HepG2 (cell line): ENCODE data around the gene HRC. TPM values are rescaled to one million over a fixed set of nuclear protein-coding genes. Genes with fewer than 3 reads are reported as not detected.

ENCODE experiments used
- AGO2 ChIP-seq: fragments of 200-400 bp; formaldehyde crosslinking; optimal IDR thresholded peaks from 2 replicates; pipeline ENCODE3; 2017; ENCODE audit warnings: mild to moderate bottlenecking, low read depth, low read length, moderate library complexity
- ARID5B ChIP-seq: IDR thresholded peaks from 2 replicates; pipeline ENCODE4 v1.4.0; 2020; ENCODE audit warnings: mild to moderate bottlenecking, missing genetic modification reagents
- ATF7-NPFF ChIP-seq: sonication (generic); formaldehyde crosslinking; IDR thresholded peaks from 2 replicates; pipeline ENCODE4 v1.8.1; 2023; ENCODE audit warnings: mild to moderate bottlenecking, low read depth, missing genetic modification reagents, moderate library complexity
- BRF2 ChIP-seq: sonication (generic); formaldehyde crosslinking; IDR thresholded peaks from 2 replicates; pipeline ENCODE4 v1.8.1; 2022; ENCODE audit warnings: mild to moderate bottlenecking, missing genetic modification reagents
- E2F2 ChIP-seq: sonication (generic); formaldehyde crosslinking; IDR thresholded peaks from 2 replicates; pipeline ENCODE4 v1.4.0; 2020; ENCODE audit warnings: missing genetic modification reagents, borderline replicate concordance
- FLYWCH1 ChIP-seq: sonication (generic); formaldehyde crosslinking; IDR thresholded peaks from 2 replicates; pipeline ENCODE4 v1.8.1; 2023; ENCODE audit warnings: mild to moderate bottlenecking, missing genetic modification reagents
- FOSL1 ChIP-seq: sonication (generic); formaldehyde crosslinking; IDR thresholded peaks from 2 replicates; pipeline ENCODE4 v1.9.0; 2021; ENCODE audit warnings: missing genetic modification reagents, borderline replicate concordance
- FOXO4 ChIP-seq: sonication (generic); formaldehyde crosslinking; conservative IDR thresholded peaks from 2 replicates; pipeline ENCODE4 v1.8.1; 2023; ENCODE audit warnings: missing genetic modification reagents
- IRF1 ChIP-seq: sonication (generic); formaldehyde crosslinking; IDR thresholded peaks from 2 replicates; pipeline ENCODE4 v1.4.0; 2020; ENCODE audit warnings: low read depth, mild to moderate bottlenecking, missing genetic modification reagents
- MAFF ChIP-seq: IDR thresholded peaks from 2 replicates; pipeline ENCODE4 v1.6.1; 2011; ENCODE audit warnings: low read depth, low read length, improper control_type of control experiment
- NFE2L2 ChIP-seq: fragments of 150-350 bp; IDR thresholded peaks from 2 replicates; pipeline ENCODE4 v1.6.1; 2014; ENCODE audit warnings: low read length
- TRIM24 ChIP-seq: sonication (generic); formaldehyde crosslinking; IDR thresholded peaks from 2 replicates; pipeline ENCODE4 v1.8.0; 2022; ENCODE audit warnings: mild to moderate bottlenecking, missing genetic modification reagents
- ZNF20 ChIP-seq: sonication (generic); formaldehyde crosslinking; IDR thresholded peaks from 2 replicates; pipeline ENCODE4 v1.4.0; 2020; ENCODE audit warnings: mild to moderate bottlenecking, moderate library complexity, missing genetic modification reagents
- ZNF234 ChIP-seq: sonication (generic); formaldehyde crosslinking; conservative IDR thresholded peaks from 2 replicates; pipeline ENCODE4 v1.5.1; 2020; ENCODE audit warnings: mild to moderate bottlenecking, missing genetic modification reagents
- ZNF296 ChIP-seq: sonication (generic); formaldehyde crosslinking; conservative IDR thresholded peaks from 2 replicates; pipeline ENCODE4 v1.5.0; 2020; ENCODE audit warnings: mild to moderate bottlenecking, missing genetic modification reagents
- ZNF337 ChIP-seq: sonication (generic); formaldehyde crosslinking; IDR thresholded peaks from 2 replicates; pipeline ENCODE4 v1.5.1; 2020; ENCODE audit warnings: missing genetic modification reagents, low read depth, mild to moderate bottlenecking, borderline replicate concordance
- ZNF468 ChIP-seq: sonication (generic); formaldehyde crosslinking; IDR thresholded peaks from 2 replicates; pipeline ENCODE4 v1.8.0; 2022; ENCODE audit warnings: mild to moderate bottlenecking, moderate library complexity, missing genetic modification reagents
- ZNF577 ChIP-seq: sonication (generic); formaldehyde crosslinking; IDR thresholded peaks from 2 replicates; pipeline ENCODE4 v1.4.0; 2020; ENCODE audit warnings: mild to moderate bottlenecking, low read depth, missing genetic modification reagents, borderline replicate concordance
- ZNF619 ChIP-seq: sonication (generic); formaldehyde crosslinking; IDR thresholded peaks from 2 replicates; pipeline ENCODE4 v1.4.0; 2020; ENCODE audit warnings: mild to moderate bottlenecking, missing genetic modification reagents
- ZSCAN22 ChIP-seq: sonication (generic); formaldehyde crosslinking; IDR thresholded peaks from 2 replicates; pipeline ENCODE4 v1.4.0; 2020; ENCODE audit warnings: mild to moderate bottlenecking, missing genetic modification reagents
- polyA plus RNA-seq, 8 experiments: library from polyadenylated mRNA; depleted of rRNA in 3 of 8; stranded (reverse) in 7 of 8; unstranded in 1 of 8; fragments of >200 nt; fragmentation: Illumina TruSeq in 4 of 8; extraction: Trizol in 4 of 8; gene quantifications; 2 replicates each; pipeline versions ENCODE4 v1.2.1 to v1.2.3, GENCODE V29; 2011 to 2016; ENCODE audit warnings: low read depth in 4 of 8, missing spikeins in 1 of 8, mixed read lengths in 1 of 8; ENCODE audit not compliant: insufficient read depth in 1 of 8
- total RNA-seq, 5 experiments: library from RNA; depleted of rRNA; stranded (reverse); fragments of >200 nt; fragmentation: Illumina TruSeq; extraction: Trizol; gene quantifications; 2 replicates each; pipeline ENCODE4 v1.2.3, GENCODE V29; 2016; ENCODE audit warnings: low read depth in 1 of 5

The HRC gene
- total and polyA plus RNA-seq, 2 of the 13 experiments (the other 11 are each of a cell fraction or from before 2014, with no cell fraction given), result 3.6 to 15.4 TPM

- TF ChIP-seq ZSCAN22 (CRISPR knock-in tag) (peak; percentile 99), MAFF (no peak), BRF2 (CRISPR knock-in tag) (no peak), ZNF468 (0 out of 2 replicates have a peak, but pooled peaks have one; percentile 30), FLYWCH1 (CRISPR knock-in tag) (no peak), TRIM24 (CRISPR knock-in tag) (no peak), IRF1 (CRISPR knock-in tag) (0 out of 2 replicates have a peak, but pooled peaks have one; percentile 22), ATF7-NPFF (CRISPR knock-in tag) (no peak; the same call in 1 of the 2 replicates), ZNF337 (CRISPR knock-in tag) (no peak), FOXO4 (CRISPR knock-in tag) (no peak), ZNF234 (CRISPR knock-in tag) (no peak), AGO2 (peak; percentile 68), ZNF619 (CRISPR knock-in tag) (0 out of 2 replicates have a peak, but pooled peaks have one; percentile 40), ZNF296 (peak; percentile 20; the same call in 1 of the 2 replicates), NFE2L2 (no peak), ZNF577 (CRISPR knock-in tag) (no peak), ARID5B (CRISPR knock-in tag) (0 out of 2 replicates have a peak, but pooled peaks have one; percentile 75), FOSL1 (CRISPR knock-in tag) (no peak), ZNF20 (CRISPR knock-in tag) (no peak), E2F2 (peak; percentile 81)
These were observed 36.4 kb downstream of the HRC start, which contains the start of gene C19orf73 (continued) for GRCh38 chr19:49118565-49119410.
